AG09319 (cell line): ENCODE measurements around the gene SESN2.

Experiments
- DNase-seq: peaks from one replicate; pipeline ENCODE4 v3.0.0-alpha.2; 2010; ENCODE audit warnings: low read depth; ENCODE audit errors: extremely low read depth
- CTCF ChIP-seq: IDR thresholded peaks from 2 replicates; pipeline ENCODE4 v1.5.1; 2011; ENCODE audit warnings: low read depth, mild to moderate bottlenecking, inconsistent platforms, low read length, moderate library complexity

The SESN2 gene

GRCh38 chr1:28244549-28245251 is 14.6 kb upstream of the SESN2 start:
- TF ChIP-seq CTCF, result no peak
- no peak for DNase-seq

- DNase-seq, result no peak
- TF ChIP-seq CTCF, result no peak
Measured at GRCh38 chr1:28246427-28246832, 12.9 kb upstream of the SESN2 start.

- DNase-seq, result no peak
- no peak for TF ChIP-seq CTCF
Measured at GRCh38 chr1:28247612-28248272, 11.6 kb upstream of the SESN2 start.

- TF ChIP-seq CTCF, result peak; percentile 97
- peak; percentile 63 for DNase-seq
Measured at GRCh38 chr1:28248273-28249012, 10.9 kb upstream of the SESN2 start.

GRCh38 chr1:28249013-28249865 is 10.1 kb upstream of the SESN2 start:
- TF ChIP-seq CTCF, result no peak
- DNase-seq, result peak; percentile 63

- no peak for TF ChIP-seq CTCF
- DNase-seq, result no peak
Measured at GRCh38 chr1:28249866-28250295, 9.4 kb upstream of the SESN2 start.
